Measurements from ENCODE around the gene COL4A4.

DNA sequence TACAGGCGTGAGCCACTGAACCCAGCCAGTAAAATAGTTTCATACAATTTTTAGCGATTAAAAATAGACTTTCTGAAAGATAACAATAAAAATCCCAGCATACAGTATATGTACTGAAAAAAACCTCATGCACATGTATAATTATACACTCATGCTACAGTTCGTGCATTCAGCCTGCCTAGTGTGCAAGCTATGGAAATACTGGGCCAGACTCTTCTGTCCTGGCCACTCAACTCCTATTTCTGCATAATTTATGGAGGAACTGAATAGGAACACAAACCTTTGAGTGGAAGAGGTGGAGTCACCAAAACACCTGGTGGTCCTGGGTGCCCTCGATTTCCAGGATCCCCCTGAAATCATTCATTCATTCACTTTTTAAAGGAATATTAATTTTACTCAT, 64.7 kb downstream of the COL4A4 start:
- TF ChIP-seq, protein P1, sequence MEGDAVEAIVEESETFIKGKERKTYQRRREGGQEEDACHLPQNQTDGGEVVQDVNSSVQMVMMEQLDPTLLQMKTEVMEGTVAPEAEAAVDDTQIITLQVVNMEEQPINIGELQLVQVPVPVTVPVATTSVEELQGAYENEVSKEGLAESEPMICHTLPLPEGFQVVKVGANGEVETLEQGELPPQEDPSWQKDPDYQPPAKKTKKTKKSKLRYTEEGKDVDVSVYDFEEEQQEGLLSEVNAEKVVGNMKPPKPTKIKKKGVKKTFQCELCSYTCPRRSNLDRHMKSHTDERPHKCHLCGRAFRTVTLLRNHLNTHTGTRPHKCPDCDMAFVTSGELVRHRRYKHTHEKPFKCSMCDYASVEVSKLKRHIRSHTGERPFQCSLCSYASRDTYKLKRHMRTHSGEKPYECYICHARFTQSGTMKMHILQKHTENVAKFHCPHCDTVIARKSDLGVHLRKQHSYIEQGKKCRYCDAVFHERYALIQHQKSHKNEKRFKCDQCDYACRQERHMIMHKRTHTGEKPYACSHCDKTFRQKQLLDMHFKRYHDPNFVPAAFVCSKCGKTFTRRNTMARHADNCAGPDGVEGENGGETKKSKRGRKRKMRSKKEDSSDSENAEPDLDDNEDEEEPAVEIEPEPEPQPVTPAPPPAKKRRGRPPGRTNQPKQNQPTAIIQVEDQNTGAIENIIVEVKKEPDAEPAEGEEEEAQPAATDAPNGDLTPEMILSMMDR (IDR thresholded peaks at IDR 0.05 in 8 of 11, conservative IDR thresholded peaks at IDR 0.05 in 3 of 11): no peak
- no peak for TF ChIP-seq POLR2AphosphoS5 (IDR thresholded peaks at IDR 0.05)
- TF ChIP-seq POLR2A (IDR thresholded peaks at IDR 0.05): no peak

Data from spleen (tissue), 7 donors.